ENCODE data around the gene ARL13B.
"Not testable (repeated sequence)": the region's sequence is repeated elsewhere in the genome, so short reads cannot be mapped to it uniquely, and the experiment has no call there.

Gene ARL13B

GRCh38 chr3:94062513-94063404 lies 82.8 kb downstream of the ARL13B start, which contains the start of the genes DHFR2 and NSUN3:
TSS of gene DHFR2 (minus strand) at chr3:94062916. CDS start at chr3:94061511, 1,405 bp downstream.
TSS of gene NSUN3 (plus strand) at chr3:94063061. CDS start at chr3:94063127, 66 bp downstream.
- in situ Hi-C loops (cut with MboI; ENCODE audit: low sequenced_read_pairs) = no loop called here

GRCh38 chr3:94063496-94064119 lies 83.7 kb downstream of the ARL13B start:
- in situ Hi-C loops (cut with MboI; ENCODE audit: low sequenced_read_pairs) = no loop called here

GRCh38 chr3:94064243-94064860 lies 84.4 kb downstream of the ARL13B start:
- in situ Hi-C loops (cut with MboI; ENCODE audit: low sequenced_read_pairs) = no loop called here

GRCh38 chr3:94065122-94065521 lies 85.2 kb downstream of the ARL13B start:
- in situ Hi-C loops (cut with MboI; ENCODE audit: low sequenced_read_pairs) = no loop called here

GRCh38 chr3:94065819-94066480 lies 86.0 kb downstream of the ARL13B start:
- in situ Hi-C loops (cut with MboI; ENCODE audit: low sequenced_read_pairs) = no loop called here

GRCh38 chr3:94066506-94067500 lies 86.8 kb downstream of the ARL13B start:
- in situ Hi-C loops (cut with MboI; ENCODE audit: low sequenced_read_pairs) = no loop called here

GRCh38 chr3:94069194-94069813 lies 89.3 kb downstream of the ARL13B start:
- in situ Hi-C loops (cut with MboI; ENCODE audit: low sequenced_read_pairs) = no loop called here

- in situ Hi-C loops (cut with MboI; ENCODE audit: low sequenced_read_pairs) = no loop called here
Measured at GRCh38 chr3:94070341-94070911, 90.5 kb downstream of the ARL13B start.

GRCh38 chr3:94071713-94072284 lies 91.8 kb downstream of the ARL13B start:
- in situ Hi-C loops (cut with MboI; ENCODE audit: low sequenced_read_pairs) = no loop called here

- in situ Hi-C loops (cut with MboI; ENCODE audit: low sequenced_read_pairs) = no loop called here
Measured at GRCh38 chr3:94076055-94076454, 96.1 kb downstream of the ARL13B start.

- in situ Hi-C loops (cut with MboI; ENCODE audit: low sequenced_read_pairs) = not testable (repeated sequence)
Measured at GRCh38 chr3:94080552-94080951, 100.6 kb downstream of the ARL13B start.

GRCh38 chr3:94081884-94082283 lies 101.9 kb downstream of the ARL13B start:
- in situ Hi-C loops (cut with MboI; ENCODE audit: low sequenced_read_pairs) = no loop called here

GRCh38 chr3:94082391-94082937 lies 102.5 kb downstream of the ARL13B start:
- in situ Hi-C loops (cut with MboI; ENCODE audit: low sequenced_read_pairs) = no loop called here

- in situ Hi-C loops (cut with MboI; ENCODE audit: low sequenced_read_pairs) = no loop called here
Measured at GRCh38 chr3:94083261-94083660, 103.3 kb downstream of the ARL13B start.

GRCh38 chr3:94089126-94089525 lies 109.2 kb downstream of the ARL13B start:
- in situ Hi-C loops (cut with MboI; ENCODE audit: low sequenced_read_pairs) = no loop called here

- in situ Hi-C loops (cut with MboI; ENCODE audit: low sequenced_read_pairs) = no loop called here
Measured at GRCh38 chr3:94092086-94092485, 112.1 kb downstream of the ARL13B start.

- in situ Hi-C loops (cut with MboI; ENCODE audit: low sequenced_read_pairs) = no loop called here
Measured at GRCh38 chr3:94093151-94093550, 113.2 kb downstream of the ARL13B start.

- in situ Hi-C loops (cut with MboI; ENCODE audit: low sequenced_read_pairs) = no loop called here
Measured at GRCh38 chr3:94095111-94095510, 115.2 kb downstream of the ARL13B start.

All from HL-60/S4 treated with phorbol 12-myristate 13-acetate at 8.2 ng/mL for 4 days and 3 days (cell line).